GM19043 (cell line): ENCODE measurements around the gene DNAJB1.

Experiments
- ATAC-seq: cut with Tn5 transposase; IDR thresholded peaks from one replicate; pipeline ENCODE4 v1.9.1; 2021; ENCODE audit warnings: low read depth; ENCODE audit not compliant: unreplicated experiment

DNAJB1 gene

DNA sequence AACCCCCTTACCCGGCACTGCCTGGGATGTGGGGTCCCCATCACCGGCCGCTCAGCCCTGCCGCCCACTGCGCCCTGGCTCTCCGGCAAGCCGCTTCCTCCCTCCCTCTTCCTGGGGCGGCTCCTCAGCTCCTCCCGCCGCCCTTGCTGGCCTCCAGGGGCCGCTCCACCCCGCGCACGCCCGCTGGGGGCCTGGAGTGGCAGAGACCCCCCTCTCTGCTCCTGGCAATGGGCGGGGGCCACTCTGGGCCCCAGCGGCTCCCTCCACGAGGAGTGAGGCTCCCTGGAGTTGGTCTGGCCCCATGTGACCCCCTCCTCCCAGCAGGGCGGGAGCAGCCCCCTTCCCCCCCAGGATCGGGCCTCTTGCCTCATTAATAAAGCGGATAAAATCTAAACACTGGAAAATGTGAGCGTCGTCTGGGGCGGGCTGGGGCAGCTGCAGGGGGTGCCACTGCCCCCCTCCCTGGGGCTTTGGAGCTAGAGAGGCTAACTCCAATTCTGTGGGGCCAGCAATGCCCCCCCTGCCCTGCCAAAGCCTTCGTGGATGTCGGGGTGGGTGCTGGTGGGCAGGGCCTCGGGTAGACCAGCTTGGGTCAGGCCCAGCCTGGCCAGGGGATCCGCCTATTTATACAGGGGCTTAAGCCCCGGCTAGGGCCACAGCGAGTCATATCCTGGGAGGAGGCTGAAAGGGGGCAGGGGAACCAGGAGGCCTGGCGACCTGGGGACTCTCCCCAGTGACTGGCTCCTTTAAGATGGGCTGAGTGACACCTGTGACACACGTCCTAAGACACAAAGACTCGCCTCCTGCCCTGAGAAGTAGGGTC is 42.7 kb downstream of the DNAJB1 start, which contains the start of gene PTGER1:
Gene PTGER1, minus strand, starts transcription at position 104 of the 823 bp plus-strand sequence. CDS start 1,034 bp downstream, outside the sequence.
- no peak for ATAC-seq

DNA sequence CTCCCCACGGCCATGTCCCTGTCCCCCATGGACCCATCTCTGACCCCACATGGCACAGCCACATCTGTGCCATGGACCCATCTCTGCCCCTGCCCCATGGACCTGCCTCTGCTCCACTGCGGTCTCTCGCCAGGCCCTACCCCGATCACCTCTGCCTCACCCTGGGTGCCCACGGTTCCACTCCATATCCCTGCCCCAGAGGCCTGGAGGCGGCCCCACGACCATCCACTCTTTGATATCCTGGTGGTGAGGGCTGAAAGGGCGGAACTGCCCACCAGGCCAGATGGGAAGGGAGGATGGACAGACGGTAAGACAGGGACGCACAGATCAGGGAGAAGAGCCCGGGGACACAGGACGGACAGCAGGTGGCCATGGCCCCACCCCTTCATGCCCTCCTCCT is 43.4 kb downstream of the DNAJB1 start:
- ATAC-seq, result no peak

DNA sequence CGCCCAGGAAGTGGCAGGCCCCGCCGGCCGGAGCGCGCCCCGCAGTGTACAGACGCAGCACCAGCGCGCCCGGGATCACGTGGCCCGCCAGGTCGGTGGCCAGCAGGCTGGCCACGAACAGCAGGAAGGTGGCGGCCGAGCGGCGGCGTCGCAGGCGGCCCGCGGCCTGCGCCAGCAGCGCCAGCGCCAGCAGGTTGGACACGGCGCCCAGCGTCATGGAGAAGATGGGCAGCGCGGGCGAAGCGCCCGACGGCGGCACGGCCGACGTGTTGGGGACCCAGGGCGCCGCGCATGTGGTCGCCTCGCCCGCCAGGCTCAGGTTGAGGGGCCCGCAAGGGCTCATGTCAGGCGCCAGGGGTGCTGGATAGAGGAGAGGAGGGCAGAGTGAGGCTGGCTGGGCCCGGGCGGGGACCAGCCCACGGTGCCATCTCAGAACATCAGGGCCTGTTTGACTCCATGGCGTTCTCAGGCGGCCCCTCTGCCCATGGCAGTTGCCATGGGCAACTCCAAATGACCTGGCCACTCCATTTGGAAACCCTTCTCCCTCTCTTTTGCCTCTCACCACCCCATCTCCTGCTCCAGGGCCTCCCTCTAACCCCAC is 44.1 kb downstream of the DNAJB1 start:
- no peak for ATAC-seq

DNA sequence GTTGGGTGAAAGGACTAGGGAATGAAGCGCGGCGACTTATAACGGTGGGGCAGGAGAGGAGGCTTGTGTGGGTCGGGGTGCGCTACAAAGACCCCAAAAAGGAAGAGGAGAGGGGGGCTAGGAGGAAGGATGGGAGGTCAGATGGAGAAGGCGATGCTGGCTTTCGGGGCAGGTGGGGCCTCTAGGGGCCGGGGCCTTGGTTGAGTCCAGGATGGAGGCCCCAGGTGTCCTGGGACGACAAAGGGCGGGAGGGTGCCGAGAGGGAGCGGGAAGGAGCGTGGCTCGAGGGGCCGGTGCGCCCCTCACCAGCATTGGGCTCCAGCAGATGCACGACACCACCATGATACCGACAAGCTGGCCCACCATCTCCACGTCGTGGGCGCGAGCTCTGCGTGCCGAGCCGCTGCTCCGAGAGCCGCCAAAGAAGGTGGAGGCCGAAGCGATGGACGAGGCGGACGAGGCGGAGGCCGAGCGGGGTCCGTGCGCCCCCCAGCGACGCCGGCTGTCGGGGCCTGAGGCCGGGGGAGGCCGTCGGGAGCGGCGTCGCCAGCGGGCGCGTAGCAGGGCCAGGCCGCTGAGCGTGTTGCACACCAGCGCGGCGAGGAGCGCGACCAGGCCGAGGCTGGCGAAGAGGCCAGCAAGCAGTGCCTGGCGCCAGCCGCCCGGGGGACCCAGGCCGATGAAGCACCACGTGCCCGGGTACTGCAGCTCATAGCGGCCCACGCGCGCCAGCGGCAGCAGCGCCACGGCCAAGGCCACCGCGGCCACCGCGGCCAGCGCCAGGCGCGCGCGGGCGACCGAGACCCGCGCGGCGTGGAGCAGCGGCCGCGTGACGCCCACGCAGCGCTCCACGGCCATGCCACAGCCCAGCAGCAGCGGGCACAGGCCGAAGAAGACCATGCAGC is 44.9 kb downstream of the DNAJB1 start:
- ATAC-seq, result no peak

DNA sequence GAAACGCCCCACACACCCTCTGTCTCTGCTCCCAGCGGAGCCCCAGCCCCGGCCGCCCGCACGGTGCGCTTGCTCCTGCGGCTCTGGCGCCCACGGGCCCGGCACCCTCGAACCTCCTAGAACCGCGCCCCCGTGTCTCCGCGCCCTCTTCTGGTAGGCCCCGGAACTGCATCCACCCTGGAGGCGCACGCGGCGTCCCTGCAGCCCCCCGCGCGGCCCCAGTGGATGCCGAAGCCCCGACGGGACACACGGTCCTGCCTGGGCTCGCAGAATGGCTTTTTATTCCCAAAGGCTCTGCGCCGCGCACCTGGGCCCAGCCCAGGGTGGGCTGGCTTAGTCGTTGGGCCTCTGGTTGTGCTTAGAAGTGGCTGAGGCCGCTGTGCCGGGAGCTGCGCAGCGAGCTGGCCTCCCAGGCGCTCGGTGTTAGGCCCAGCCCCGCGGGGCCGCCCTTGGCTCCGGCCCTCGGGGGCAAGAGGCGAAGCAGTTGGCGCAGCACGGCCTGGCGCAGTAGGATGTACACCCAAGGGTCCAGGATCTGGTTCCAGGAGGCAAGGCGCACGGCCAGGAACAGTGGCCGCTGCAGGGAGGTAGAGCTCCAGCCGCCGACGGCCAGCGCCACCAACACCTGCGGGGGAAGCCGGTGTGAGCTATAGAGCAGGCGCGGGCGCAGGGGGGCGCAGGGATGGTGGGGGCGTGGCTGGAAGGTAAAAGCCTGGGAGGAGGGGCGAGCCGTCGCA is 45.8 kb downstream of the DNAJB1 start:
- no peak for ATAC-seq

DNA sequence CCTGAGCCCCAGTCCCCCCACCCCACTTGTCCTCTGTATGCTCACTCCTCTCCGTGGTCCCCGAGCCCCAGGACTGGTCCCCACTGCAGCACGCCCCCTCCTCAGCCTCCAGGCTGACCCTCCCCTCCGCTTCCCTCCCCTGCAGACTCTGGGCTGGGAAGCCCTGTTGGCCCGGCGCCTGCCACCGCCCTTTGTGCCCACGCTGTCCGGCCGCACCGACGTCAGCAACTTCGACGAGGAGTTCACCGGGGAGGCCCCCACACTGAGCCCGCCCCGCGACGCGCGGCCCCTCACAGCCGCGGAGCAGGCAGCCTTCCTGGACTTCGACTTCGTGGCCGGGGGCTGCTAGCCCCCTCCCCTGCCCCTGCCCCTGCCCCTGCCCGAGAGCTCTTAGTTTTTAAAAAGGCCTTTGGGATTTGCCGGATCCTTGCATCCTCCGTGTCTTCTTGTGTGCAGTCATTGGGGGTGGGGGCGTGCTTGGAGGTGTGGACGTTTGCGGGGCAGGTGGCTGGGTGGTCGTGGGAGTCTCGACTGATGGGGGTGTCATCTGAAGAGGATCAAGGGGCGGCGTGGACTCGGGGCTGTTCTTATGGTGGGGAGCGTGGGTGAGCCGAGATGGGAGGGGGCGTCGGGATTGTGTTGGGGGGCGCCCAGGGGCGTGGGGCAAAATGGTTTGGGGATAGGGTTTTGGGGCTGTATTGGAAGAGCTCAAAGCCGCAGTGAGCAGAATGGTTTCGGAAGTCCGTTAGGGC is 46.6 kb downstream of the DNAJB1 start:
- no peak for ATAC-seq

DNA sequence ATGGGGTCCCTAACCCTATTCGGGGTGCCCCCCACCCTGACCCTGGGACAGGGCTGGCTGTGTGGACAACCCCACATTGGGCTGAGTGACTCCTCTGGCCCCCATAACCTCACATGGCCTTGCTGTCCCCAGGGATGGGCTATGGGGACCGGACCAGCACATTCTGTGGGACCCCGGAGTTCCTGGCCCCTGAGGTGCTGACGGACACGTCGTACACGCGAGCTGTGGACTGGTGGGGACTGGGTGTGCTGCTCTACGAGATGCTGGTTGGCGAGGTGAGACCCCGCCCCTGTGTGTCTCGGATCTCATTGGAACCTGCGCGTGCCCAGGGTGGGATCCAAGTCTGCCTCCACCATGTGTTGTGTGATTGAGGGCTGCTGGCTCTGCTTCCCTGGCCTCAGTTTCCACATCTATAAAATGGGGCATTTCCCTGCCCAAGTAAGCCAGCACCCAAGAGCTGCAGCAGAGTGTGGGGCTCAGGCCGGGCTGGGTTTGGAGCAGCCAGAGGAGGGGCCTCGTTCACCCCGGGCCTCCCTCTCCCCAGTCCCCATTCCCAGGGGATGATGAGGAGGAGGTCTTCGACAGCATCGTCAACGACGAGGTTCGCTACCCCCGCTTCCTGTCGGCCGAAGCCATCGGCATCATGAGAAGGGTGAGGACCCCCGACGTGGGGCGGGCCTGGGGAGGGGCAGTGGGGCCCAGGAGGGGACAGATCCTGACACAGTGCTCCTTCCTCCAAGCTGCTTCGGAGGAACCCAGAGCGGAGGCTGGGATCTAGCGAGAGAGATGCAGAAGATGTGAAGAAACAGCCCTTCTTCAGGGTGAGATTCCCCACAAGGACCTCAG is 47.9 kb downstream of the DNAJB1 start:
- no peak for ATAC-seq

DNA sequence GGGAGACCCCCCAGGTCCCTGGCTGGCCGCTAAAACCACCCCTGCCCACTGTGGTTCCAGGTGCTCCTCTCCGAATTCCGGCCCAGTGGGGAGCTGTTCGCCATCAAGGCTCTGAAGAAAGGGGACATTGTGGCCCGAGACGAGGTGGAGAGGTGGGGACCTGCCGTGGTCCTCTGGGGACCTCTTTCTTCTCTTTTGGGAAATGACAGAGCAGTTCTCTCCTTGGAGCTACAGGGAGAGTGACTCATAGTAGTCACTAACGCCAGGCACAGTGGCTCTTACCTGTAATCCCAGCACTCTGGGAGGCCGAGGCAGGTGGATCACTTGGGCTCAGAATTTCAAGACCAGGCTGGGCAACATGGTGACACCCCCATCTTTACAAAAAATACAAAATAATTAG is 50.4 kb downstream of the DNAJB1 start:
- ATAC-seq, result no peak

DNA sequence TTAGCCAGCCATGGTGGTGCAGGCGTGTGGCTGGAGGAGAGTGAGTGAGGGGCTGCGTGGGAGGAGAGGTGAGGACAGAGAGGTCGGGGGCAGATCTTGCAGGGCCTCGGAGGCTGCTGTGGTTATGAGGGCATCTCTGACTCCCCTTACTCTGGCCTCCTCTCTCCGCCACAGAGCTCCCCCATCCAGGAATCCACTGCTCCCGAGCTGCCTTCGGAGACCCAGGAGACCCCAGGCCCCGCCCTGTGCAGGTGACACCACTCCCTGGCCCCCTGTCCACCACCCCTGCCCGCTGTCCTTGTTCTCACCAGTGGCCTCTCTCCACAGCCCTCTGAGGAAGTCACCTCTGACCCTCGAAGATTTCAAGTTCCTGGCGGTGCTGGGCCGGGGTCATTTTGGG is 50.8 kb downstream of the DNAJB1 start:
- ATAC-seq, result no peak
